GM18508 (cell line): ENCODE measurements around the gene IQCE.
"Not testable (repeated sequence)": the region's sequence is repeated elsewhere in the genome, so short reads cannot be mapped to it uniquely, and the experiment has no call there.

Experiments used
- ATAC-seq: cut with Tn5 transposase; IDR thresholded peaks from one replicate; pipeline ENCODE4 v1.9.1; 2021; ENCODE audit warnings: moderate number of reproducible peaks; ENCODE audit not compliant: insufficient read depth, unreplicated experiment

Gene IQCE

DNA sequence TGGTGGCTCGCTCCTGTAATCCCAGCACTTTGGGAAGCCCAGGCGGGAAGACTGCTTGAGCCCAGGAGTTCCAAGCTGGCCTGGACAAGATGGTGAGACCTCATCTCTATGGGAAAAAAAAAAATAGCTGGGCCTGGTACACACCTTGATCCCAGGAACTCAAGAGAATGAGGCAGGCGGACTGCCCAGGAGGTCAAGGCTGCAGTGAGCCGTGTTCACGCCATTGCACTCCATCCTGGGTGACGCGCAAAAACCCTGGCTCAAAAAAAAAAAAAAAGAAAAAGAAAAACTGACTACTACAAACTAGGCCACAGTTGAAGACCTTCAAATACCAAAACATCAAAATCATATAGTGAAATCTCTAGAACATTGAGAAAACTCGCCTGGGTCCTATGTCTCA, 7.4 kb upstream of the IQCE start:
- ATAC-seq: no peak

DNA sequence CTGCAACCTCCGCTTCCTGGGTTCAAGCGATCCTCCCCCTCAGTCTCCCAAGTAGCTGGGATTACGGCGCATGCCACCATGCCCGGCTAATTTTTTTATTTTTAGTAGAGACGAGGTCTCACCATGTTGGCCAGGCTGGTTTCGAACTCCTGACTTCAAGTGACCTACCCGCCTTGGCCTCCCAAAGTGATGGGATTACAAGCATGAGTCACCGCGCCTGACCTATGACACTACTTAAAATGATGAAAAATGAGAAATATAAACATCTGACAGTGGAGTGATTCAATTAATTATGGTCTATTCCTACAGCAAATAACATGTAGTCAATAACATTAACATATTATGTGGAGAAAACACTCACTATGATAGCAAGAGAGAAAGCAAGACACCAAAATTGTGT, 5.7 kb upstream of the IQCE start:
- no peak for ATAC-seq

GRCh38 chr7:2553831-2554581, 4.8 kb upstream of the IQCE start:
- no peak for ATAC-seq

- no peak for ATAC-seq
Measured at GRCh38 chr7:2554661-2555111, 4.1 kb upstream of the IQCE start.

DNA sequence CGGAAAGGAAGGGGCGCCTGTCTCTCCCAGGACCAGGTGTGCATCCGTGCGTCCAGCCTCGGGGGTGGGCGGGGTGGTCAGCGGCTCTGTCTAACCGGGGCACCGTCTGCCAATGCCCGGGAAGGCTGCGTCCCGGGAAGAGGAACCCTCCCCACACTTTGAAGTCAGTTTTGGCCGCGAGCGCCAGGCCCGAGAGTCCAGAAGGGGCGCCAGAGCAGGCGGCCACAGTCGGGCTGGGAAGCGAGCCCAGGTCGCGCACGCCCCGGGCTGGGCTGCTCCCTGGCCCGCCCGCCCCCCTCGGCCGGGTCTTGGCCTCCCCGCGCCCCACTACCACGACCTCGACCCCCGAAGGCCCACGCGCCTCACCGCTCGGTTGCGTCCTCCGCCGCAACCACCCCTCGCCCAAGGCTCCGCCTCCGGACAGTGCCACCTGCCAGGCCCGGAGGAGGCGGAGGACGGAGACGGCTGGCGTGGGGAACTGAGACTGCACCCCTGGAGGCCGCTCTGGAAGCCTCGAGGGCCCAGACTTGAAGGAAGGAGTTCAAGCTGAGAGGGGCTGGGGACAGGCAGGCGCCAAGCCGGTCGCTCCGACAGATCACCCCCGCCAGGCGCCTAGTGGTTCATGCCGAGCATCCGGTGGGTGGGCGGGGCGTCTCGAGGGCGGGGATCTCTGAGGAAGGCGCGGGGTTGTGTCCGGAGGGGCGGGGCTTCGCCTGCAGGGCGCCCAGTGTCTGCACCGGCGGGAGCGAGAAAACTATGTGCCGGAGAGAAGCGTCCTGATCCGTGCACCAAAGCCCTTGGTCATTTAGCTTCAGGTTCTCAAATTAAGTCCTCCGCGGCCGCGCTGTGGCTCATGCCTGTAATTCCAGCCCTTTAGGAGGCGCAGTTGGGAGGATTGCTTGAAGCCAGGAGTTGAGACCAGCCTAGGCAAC, 3.4 kb upstream of the IQCE start, which contains the start of gene BRAT1:
TSS of gene BRAT1 (minus strand) at position 404 of the 932 bp plus-strand sequence. CDS start 1,093 bp downstream, outside the sequence.
- peak; percentile 42 for ATAC-seq

DNA sequence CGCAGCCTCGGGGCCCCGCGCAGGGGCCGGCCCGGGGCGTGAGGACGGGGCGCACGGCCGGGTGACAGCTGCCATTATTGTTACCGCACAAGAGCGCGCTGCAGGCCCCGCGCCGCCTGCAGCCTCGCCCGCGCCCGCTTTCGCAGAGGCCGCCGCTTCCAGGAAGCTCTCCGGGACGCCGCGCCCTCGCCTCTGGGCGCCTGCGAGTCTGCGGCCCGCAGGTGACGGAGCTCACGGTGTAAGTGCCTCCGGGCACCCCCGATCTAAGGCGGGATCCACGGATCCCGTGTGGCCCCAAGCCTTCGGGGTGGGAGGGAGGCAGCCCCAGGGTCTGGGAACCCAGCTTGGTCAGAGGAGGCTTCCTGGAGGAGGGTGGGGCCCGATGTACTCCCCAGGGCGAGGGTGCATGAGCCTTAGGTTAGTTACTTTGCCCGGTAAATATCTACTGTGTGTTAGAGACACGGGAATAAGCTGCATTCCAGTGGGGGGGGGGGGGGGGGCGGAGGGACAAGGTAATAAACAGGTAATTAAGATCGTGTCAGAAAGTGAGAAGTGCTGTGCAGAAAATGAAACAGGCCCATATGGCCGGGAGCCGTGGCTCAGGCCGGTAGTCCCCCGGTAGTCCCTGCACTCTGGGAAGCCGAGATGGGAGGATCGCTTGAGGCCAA, 638 bp downstream of the IQCE start:
- no peak for ATAC-seq

GRCh38 chr7:2563955-2564354, 5.2 kb downstream of the IQCE start:
- not testable (repeated sequence) for ATAC-seq

- no peak for ATAC-seq
Measured at GRCh38 chr7:2564970-2565540, 6.3 kb downstream of the IQCE start.

GRCh38 chr7:2566348-2566889, 7.6 kb downstream of the IQCE start:
- ATAC-seq: no peak

- no peak for ATAC-seq
Measured at GRCh38 chr7:2566890-2567678, 8.3 kb downstream of the IQCE start.

- no peak for ATAC-seq
Measured at GRCh38 chr7:2567679-2568278, 9.0 kb downstream of the IQCE start.

DNA sequence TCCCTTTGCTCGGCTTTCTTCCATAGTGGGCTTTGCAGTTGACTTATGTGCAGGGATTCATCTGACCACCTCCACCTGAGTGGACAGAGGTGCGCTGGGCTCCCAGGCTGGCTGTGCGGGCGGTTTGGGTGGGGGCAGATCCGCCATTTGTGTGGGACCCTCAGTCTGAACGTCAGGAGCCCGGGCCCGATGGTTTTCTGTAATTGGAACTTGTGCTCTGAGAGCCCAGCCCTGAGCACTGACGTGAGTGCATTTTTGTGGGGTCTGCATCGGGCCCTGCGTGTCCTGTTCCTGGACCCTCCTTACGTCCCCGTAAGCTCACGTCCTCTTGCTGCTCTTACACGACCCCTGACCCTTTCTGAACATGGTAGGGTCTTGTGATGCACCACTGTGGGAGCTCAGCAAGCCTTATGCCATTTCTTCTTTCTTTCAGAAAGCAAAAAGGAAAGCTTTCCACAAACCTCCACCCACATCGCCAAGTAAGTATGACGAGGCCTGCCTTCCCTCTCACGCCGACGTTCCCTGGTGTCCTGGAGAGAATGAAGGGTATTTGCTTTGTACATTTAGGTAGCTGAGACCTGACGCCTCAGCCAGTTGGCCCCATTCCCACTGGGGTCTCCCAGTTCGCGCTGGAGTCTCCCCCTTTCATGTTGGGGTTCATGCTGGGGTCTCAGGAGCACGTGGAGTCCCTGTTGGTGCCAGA, 9.9 kb downstream of the IQCE start:
- ATAC-seq: no peak

DNA sequence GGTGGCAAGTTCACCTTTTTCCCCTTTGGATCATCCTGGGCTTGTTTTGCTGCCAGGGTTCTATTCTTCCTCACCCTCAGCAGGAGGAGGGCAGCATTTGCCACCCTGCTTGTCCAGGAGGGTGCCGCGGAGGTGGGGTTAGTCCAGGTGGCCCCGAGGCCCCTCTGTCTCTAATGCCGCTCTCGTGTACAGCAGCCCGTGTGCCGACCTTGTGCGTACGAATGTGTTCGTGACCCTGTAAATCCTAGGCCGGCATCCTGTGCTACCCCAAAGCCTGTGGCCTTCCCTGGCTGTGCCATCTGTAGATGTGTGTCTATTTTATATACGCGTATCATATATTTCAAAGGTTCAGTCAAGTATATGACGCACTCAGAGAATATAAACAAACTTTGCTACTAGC, 10.6 kb downstream of the IQCE start:
- ATAC-seq: no peak

GRCh38 chr7:2570021-2570420, 11.2 kb downstream of the IQCE start:
- ATAC-seq: no peak

GRCh38 chr7:2571409-2571808, 12.6 kb downstream of the IQCE start:
- ATAC-seq: no peak

DNA sequence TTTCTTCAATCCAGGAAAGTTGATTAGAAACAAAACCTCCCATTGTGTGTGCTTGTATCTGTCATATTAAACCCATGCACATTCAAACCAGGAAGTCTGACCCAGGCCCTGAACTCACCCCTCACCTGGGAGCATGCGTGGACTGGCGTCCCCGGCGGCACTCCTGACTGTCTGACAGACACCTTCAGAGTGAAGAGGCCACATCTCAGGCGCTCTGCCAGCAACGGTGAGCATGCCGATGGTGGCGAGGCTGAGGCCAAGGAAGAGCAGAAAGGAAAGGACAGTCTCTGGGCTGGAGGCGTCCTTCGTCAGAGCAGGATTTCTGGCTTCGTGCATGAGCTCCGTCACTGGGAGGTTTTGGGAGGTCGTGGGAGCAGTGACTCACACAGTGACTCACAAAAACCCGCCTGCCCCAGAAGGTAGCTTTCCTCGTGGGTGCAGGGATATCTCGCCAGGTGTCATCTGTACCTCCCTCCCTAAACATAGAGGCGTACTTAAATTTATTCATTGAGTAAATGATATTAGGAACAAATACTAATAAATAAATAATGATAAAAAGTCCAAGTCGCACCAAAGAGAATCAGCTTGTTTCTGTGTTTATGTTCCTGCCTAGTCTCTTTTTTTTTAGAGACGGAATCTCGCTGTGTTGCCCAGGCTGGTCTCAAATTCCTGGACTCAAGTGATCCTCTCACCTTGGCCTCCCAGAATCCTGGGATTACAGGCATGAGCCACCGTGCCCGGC, 13.5 kb downstream of the IQCE start:
- no peak for ATAC-seq

DNA sequence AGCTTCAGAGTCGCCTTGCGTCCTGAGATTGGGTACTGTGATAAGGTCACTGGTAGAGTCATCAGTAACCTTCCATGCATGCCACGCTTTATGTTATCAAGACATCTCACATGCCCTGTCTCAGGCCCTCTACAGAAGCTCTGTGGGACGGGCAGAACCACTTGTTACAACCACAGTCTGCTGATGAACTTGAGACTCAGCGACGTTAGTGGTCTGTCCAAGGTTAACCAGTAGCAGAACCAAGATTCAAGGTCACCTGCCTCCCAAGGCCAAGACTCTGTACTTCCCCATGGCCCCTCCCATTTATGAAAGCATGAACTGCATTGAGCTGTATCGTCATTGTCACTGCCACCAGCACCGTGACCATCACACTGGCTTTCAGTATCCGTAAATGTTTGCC, 15.0 kb downstream of the IQCE start:
- no peak for ATAC-seq
